ENCODE measurements around the gene HBS1L. TPM values are rescaled to one million over a fixed set of nuclear protein-coding genes. Genes with fewer than 3 reads are reported as not detected.

HBS1L gene
- polyA plus RNA-seq, 3 donors: 77.3 to 88.0 (median 82.5) TPM

- no peak for DNase-seq (ENCODE audit: low read depth in 3 of 3, low spot score in 2 of 3)
Measured at GRCh38 chr6:135002974-135003703, 51.5 kb downstream of the HBS1L start.

GRCh38 chr6:135002229-135002844 lies 52.3 kb downstream of the HBS1L start:
- DNase-seq (ENCODE audit: low read depth in 3 of 3, low spot score in 2 of 3): no peak

GRCh38 chr6:134999107-134999506 lies 55.5 kb downstream of the HBS1L start:
- DNase-seq (ENCODE audit: low read depth in 3 of 3, low spot score in 2 of 3): no peak

- DNase-seq (ENCODE audit: low read depth in 3 of 3, low spot score in 2 of 3): no peak
Measured at GRCh38 chr6:134997133-134997995, 57.3 kb downstream of the HBS1L start.

GRCh38 chr6:134995536-134995935 lies 59.1 kb downstream of the HBS1L start:
- no peak for DNase-seq (ENCODE audit: low read depth in 3 of 3, low spot score in 2 of 3)

- no peak for DNase-seq (ENCODE audit: low read depth in 3 of 3, low spot score in 2 of 3)
Measured at GRCh38 chr6:134994431-134994830, 60.2 kb downstream of the HBS1L start.

- no peak for DNase-seq (ENCODE audit: low read depth in 3 of 3, low spot score in 2 of 3)
Measured at GRCh38 chr6:134992155-134992554, 62.5 kb downstream of the HBS1L start.

- DNase-seq (ENCODE audit: low read depth in 3 of 3, low spot score in 2 of 3): no peak
Measured at GRCh38 chr6:134990262-134990661, 64.4 kb downstream of the HBS1L start.

- no peak for DNase-seq (ENCODE audit: low read depth in 3 of 3, low spot score in 2 of 3)
Measured at GRCh38 chr6:134984821-134985220, 69.8 kb downstream of the HBS1L start.

- no peak for DNase-seq (ENCODE audit: low read depth in 3 of 3, low spot score in 2 of 3)
Measured at GRCh38 chr6:134983823-134984222, 70.8 kb downstream of the HBS1L start.

- DNase-seq (ENCODE audit: low read depth in 3 of 3, low spot score in 2 of 3): no peak
Measured at GRCh38 chr6:134982161-134982560, 72.5 kb downstream of the HBS1L start.

GRCh38 chr6:134980846-134981245 lies 73.8 kb downstream of the HBS1L start:
- no peak for DNase-seq (ENCODE audit: low read depth in 3 of 3, low spot score in 2 of 3)

- no peak for DNase-seq (ENCODE audit: low read depth in 3 of 3, low spot score in 2 of 3)
Measured at GRCh38 chr6:134979142-134979541, 75.5 kb downstream of the HBS1L start.

GRCh38 chr6:134974370-134974769 lies 80.3 kb downstream of the HBS1L start:
- no peak for DNase-seq (ENCODE audit: low read depth in 3 of 3, low spot score in 2 of 3)

- no peak for DNase-seq (ENCODE audit: low read depth in 3 of 3, low spot score in 2 of 3)
Measured at GRCh38 chr6:134967711-134968110, 86.9 kb downstream of the HBS1L start.

GRCh38 chr6:134964451-134965203 lies 90.0 kb downstream of the HBS1L start:
- DNase-seq (ENCODE audit: low read depth in 3 of 3, low spot score in 2 of 3): no peak

- DNase-seq (ENCODE audit: low read depth in 3 of 3, low spot score in 2 of 3): no peak
Measured at GRCh38 chr6:134962421-134962820, 92.2 kb downstream of the HBS1L start.

- DNase-seq (ENCODE audit: low read depth in 3 of 3, low spot score in 2 of 3): no peak
Measured at GRCh38 chr6:134961366-134961765, 93.3 kb downstream of the HBS1L start.

GRCh38 chr6:134959603-134960002 lies 95.0 kb downstream of the HBS1L start:
- DNase-seq (ENCODE audit: low read depth in 3 of 3, low spot score in 2 of 3): no peak

- DNase-seq (ENCODE audit: low read depth in 3 of 3, low spot score in 2 of 3): no peak
Measured at GRCh38 chr6:134956676-134957075, 97.9 kb downstream of the HBS1L start.

- DNase-seq (ENCODE audit: low read depth in 3 of 3, low spot score in 2 of 3): no peak
Measured at GRCh38 chr6:134956032-134956431, 98.6 kb downstream of the HBS1L start.
